SK-N-MC (cell line): ENCODE data around the gene CDK8.

Source experiments
- EZH2 ChIP-seq: fragments of 200-600 bp; sonication (generic); IDR thresholded peaks from one replicate; pipeline ENCODE4 v1.6.1; 2017; ENCODE audit warnings: antibody characterized with exemption
- FOXP2 ChIP-seq: optimal IDR thresholded peaks from 2 replicates; pipeline ENCODE3; 2011; ENCODE audit warnings: mild to moderate bottlenecking, moderate library complexity; ENCODE audit not compliant: insufficient read depth; ENCODE audit errors: extremely low read length, control extremely low read depth
- POLR2AphosphoS5 ChIP-seq: IDR thresholded peaks from 2 replicates; pipeline ENCODE4 v1.6.1; 2012; ENCODE audit warnings: mild to moderate bottlenecking, low read depth, low read length, borderline replicate concordance

DNA sequence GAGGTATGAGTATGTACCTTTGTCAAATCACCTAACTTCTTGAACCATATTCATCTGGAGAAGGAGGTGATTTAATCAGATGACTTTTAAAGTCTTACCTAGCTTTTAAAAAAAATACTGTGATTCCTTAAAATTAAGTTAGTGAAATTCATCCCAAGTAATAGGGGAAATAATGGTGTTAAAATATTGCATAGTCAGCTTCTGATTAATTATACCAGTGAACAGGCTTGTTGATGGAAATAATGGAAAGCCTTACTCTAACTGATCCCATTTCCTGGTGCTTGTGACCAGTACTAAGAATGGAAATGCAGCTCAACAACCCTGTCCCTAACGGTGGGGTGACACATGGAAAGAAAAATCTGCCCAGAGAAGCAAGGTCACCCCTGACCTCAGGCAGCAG lies 130.7 kb downstream of the CDK8 start:
- no peak for TF ChIP-seq EZH2
- TF ChIP-seq POLR2AphosphoS5: no peak
- TF ChIP-seq FOXP2: no peak
